NCI-H748 treated with DMSO at 0.1 percent for 48 hours (cell line): ENCODE measurements around the gene KRTAP4-9.
"Not testable (repeated sequence)": the region's sequence is repeated elsewhere in the genome, so short reads cannot be mapped to it uniquely, and the experiment has no call there.

ENCODE experiments used
- DNase-seq: peaks from one replicate; lab custom pipeline; 2025; lab: John Stamatoyannopoulos, UW

Gene KRTAP4-9

DNA sequence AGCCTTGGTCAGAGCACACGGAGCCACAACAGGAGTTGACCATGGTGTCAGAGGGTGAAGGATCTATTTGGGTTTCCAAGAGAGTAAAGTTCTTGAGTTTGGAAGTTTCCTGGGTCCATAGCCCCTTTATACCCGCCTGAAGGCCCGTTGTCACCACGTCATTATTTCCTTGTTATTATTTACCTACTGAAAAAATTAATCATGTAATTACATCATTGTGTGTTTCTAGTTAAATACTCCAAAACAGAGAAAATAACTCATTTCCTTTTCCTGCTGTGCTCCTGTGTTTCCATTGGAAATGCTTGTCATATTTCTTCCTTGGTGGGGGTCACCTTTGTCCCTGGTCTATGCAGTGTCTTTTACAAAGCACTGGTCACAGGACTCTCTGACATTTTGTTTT, 7.1 kb upstream of the KRTAP4-9 start, which contains the start of gene KRTAP4-8:
Gene KRTAP4-8 (minus strand): TSS at position 101 of the 400 bp plus-strand sequence. CDS start 58 bp downstream, at position 43.
- DNase-seq, result no peak

DNA sequence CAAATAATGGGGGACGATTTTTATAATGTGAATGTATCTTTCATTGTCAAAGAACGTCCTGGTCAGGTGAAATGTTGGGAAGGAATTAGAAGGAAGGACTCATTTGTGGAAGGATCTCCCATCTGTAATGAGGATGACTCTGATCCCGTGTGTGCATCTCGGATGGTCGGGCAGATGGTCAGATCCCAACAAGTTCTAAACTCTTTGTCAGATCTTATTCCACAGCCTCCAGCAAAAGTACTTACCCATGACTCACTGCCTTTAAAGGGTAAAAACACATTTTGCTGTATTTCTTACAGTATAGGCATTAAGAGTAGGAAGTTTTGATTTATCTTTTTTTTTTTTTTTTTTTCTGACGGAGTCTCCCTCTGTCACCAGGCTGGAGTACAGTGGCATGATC, 6.7 kb upstream of the KRTAP4-9 start:
- DNase-seq, result no peak

DNA sequence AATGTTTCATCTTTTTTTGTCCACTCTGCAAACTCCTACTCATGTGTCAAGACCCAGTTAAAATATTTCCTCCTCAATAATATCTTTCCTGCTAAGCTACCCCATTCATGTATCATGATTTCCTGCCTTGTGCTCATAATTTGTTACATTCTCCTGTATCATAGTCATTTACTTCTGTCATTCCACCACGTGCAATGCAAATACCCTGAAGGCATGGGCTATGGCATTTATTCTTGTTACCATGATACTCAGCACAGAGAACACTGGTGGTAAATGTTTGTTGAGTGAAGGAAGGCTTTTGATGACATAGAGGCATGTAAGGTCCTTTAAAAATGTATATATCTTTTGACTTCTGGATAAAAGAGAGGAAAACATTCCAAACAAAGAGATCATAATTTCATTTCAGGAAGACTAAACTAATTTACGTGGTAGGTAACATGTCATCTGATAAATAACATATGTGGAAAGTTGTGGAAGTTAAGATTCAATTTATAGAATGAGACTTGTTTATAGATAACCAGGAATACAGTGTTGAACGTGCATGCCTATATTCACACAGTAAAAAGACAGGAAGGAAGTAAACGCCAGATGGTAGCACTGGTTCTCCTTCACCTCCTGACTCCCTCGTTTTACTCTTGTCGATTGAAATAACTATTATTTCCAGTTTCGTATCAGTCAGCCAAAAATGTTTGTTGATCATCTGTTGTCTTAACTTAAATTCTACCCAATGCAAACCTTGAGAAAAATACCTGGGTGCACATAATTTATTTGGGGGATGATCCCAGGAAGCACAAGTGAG, 5.3 kb upstream of the KRTAP4-9 start:
- not testable (repeated sequence) for DNase-seq

DNA sequence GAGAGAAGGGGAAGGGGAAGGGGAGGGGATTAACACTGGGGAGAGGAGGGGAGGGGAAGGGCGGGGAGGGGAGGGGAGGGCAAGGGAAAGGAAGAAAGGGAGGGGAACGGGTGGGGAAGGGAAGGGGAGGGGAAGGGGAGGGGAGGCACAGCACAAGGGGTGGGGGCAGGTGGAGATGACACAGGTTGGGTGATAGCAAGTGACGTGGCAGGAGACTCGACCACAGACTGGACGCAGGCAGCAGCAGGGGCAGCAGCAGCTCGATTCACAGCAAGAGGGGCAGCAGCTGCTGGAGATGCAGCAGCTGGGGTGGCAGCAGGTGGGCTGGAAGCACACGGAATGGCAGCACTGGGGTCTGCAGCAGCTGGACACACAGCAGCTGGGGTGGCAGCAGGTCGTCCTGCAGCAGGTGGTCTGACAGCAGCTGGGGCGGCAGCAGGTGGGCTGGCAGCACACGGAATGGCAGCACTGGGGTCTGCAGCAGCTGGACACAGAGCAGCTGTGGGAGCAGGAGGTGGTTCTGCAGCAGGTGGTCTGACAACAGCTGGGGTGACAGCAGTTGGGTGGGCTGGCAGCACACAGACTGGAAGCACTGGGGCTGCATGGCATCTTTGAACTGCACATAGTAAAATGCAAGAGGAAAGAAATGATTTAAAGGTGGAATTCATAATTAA, 3.5 kb upstream of the KRTAP4-9 start, which contains the start of gene KRTAP4-16:
Gene KRTAP4-16 (minus strand): TSS at position 624 of the 674 bp plus-strand sequence. CDS start 0 bp downstream, at position 624.
- no peak for DNase-seq

- no peak for DNase-seq
These were observed 1.3 kb upstream of the KRTAP4-9 start for GRCh38 chr17:41103896-41104295.

DNA sequence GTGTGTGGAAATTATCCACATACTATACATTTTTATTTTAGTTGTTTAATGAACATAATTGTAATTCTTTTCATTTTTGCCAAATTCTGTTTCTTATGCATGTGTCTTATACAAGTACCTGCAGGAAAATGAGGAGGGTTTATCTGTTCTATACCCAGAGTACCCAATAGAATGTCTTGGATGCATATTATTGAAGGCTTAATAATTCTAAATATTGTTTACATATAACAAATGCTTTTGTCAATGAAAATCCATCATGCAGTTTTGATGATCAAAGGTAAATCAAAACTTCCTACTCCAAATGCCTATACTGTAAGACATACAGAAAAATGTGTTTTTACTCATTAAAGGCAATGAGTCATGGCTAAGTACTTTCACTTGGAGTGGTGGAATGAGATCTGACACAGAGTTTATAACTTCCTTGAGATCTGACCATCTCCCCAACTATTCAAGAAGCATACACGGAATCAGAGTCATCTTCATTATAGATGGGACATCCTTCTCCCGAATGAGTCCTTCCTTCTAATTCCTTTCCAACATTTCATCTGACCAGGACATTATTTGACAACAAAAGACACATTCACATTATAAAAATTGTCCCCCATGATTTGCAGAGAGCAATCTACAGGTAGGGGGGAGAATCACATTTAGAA, 677 bp upstream of the KRTAP4-9 start:
- not testable (repeated sequence) for DNase-seq

DNA sequence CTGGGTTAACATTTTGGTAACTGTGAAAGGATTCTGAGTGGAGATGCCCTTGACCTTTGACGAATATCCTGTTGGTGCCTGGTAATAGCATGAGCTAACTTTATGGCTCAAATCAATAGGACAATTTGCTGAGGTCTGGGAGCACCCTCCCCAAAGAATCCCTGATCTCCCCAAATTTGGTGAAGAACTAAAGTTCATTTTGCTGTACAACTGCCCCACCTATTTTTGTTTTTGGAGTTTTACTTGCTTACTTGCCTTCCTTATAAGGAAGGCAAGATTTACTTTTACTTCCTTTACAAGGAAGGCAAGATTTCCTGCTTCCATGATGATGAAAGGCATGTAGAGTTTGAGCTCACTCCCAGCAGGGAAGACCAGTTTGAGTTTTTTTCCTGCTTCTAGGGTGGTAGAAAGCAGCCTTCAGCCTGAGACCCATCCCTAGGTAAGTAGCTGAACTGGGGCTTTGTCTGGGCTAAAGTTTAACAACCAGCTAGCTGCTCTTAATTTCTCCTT, 2.8 kb downstream of the KRTAP4-9 start:
- DNase-seq, result no peak

GRCh38 chr17:41108728-41109386, 3.7 kb downstream of the KRTAP4-9 start:
- DNase-seq, result not testable (repeated sequence)

- DNase-seq, result no peak
These were observed 6.1 kb downstream of the KRTAP4-9 start for GRCh38 chr17:41111151-41111885.

- no peak for DNase-seq
These were observed 11.1 kb downstream of the KRTAP4-9 start for GRCh38 chr17:41116297-41116696.

DNA sequence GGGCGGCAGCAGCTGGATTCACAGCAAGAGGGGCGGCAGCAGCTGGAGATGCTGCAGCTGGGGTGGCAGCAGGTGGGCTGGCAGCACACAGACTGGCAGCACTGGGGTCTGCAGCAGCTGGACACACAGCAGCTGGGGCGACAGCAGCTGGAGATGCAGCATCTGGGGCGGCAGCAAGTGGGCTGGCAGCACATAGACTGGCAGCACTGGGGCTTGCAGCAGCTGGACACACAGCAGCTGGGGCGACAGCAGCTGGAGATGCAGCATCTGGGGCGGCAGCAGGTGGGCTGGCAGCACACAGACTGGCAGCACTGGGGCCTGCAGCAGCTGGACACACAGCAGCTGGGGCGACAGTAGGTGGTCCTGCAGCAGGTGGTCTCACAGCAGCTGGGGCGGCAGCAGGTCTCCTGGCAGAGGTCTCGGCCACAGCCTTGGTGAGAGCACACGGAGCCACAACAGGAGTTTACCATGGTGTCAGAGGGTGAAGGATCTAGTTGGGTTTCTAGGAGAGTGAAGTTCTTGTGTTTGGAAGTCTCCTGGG, 12.7 kb downstream of the KRTAP4-9 start, which contains the start of gene KRTAP4-11:
Gene KRTAP4-11 (minus strand): TSS at position 528 of the 541 bp plus-strand sequence. CDS start 58 bp downstream, at position 470.
- not testable (repeated sequence) for DNase-seq

DNA sequence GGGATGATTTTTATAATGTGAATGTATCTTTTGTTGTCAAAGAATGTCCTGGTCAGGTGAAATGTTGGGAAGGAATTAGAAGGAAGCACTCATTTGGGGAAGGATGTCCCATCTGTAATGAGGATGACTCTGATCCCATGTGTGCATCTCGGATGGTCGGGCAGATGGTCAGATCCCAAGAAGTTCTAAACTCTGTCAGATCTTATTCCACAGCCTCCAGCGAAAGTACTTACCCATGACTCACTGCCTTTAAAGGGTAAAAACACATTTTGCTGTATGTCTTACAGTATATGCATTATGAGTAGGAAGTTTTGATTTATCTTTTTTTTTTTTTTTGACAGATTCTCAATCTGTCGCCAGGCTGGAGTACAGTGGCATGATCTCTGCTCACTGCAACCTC, 13.5 kb downstream of the KRTAP4-9 start:
- DNase-seq, result no peak

DNA sequence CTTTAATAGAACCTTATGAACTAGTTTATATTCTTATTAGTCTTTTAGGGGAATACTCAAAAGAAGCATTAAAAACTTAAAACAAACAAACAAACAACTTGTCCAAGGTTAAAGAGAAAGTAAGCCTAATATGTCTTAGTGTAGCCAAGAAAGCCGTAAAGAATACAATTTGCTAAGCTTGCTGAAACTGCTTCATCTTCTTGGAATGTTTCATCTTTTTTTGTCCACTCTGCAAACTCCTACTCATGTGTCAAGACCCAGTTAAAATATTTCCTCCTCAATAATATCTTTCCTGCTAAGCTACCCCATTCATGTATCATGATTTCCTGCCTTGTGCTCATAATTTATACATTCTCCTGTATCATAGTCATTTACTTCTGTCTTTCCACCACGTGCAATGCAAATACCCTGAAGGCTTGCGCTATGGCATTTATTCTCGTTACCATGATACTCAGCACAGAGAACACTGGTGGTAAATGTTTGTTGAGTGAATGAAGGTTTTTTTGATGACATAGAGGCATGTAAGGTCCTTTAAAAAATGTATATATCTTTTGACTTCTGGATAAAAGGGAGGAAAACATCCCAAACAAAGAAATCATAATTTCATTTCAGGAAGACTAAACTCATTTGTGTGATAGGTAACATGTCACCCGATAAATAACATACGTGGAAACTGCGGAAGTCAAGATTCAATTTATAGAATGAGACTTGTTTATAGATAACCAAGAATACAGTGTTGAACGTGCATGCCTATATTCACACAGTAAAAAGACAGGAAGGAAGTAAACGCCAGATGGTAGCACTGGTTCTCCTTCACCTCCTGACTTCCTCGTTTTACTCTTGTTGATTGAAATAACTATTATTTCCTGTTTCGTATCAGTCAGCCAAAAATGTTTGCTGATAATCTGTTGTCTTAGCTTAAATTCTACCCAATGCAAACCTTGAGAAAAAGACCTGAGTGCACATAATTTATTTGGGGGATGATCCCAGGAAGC, 14.8 kb downstream of the KRTAP4-9 start:
- DNase-seq, result not testable (repeated sequence)

DNA sequence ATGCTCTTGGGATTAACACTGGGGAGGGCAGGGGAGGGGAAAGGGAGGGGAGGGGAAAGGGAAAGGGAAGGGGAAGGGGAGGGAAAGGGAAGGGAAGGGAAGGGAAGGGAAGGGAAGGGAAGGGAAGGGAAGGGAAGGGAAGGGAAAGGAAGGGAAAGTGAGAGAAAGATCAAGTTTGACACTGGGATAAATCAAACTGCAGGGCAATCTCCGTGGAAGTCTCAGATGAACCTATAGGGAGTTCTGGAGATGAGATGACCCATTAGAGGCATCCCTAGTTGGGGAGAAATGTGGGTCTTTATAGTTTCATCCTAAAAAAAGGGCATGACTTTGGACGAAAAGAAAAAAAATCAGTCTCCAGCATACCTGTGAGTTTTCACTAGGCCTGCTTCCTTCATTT, 16.6 kb downstream of the KRTAP4-9 start:
- no peak for DNase-seq

GRCh38 chr17:41123292-41123990, 18.3 kb downstream of the KRTAP4-9 start:
- not testable (repeated sequence) for DNase-seq

- DNase-seq, result not testable (repeated sequence)
These were observed 18.8 kb downstream of the KRTAP4-9 start, which contains the start of gene KRTAP4-12 for GRCh38 chr17:41123991-41124371. Gene KRTAP4-12 (minus strand): TSS chr17:41124182. CDS start chr17:41124122, 60 bp downstream.

DNA sequence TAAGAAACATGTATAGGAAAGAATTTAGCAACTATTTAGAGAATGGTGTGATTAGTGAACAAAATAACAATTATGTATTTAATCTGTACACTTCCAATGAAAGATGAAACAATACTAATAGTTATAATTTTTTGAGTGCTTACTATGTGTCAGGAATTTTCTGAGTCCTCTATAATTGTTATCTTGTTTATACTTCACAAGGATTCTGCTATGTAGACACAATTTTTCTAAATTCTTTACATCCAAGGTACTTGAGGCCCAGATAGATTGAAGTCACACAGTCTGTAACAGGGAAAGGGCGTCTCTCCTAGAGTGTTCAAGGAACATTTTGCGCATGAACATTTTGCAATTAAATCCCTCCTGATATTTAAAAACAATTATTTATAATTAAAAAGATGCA, 19.9 kb downstream of the KRTAP4-9 start:
- DNase-seq, result no peak

GRCh38 chr17:41126412-41126811, 21.2 kb downstream of the KRTAP4-9 start:
- DNase-seq, result no peak

DNA sequence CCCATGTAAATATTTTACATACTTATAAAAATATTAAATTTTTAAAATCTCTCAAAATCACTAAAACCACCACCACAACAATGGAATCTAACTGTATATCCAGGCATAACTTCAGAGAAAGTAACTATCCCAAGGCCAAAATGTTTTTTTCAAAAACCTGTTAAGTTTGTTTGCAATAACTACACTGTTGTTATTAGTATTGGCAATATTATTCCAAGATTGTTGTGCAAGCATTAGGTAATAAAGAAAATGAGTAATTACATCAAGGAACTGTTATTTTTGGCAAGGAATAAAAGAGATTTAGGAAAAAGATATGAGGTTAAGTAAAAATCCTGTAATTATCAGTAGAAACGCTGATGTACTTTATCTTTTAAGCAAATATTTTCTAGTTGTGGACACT, 22.2 kb downstream of the KRTAP4-9 start:
- DNase-seq, result no peak
